HG03060 (cell line): Measurements from ENCODE around the gene OSCP1.

ENCODE experiments used
- ATAC-seq: cut with Tn5 transposase; IDR thresholded peaks from one replicate; pipeline ENCODE4 v1.9.1; 2021; ENCODE audit warnings: low read depth, moderate number of reproducible peaks; ENCODE audit not compliant: unreplicated experiment

The OSCP1 gene

DNA sequence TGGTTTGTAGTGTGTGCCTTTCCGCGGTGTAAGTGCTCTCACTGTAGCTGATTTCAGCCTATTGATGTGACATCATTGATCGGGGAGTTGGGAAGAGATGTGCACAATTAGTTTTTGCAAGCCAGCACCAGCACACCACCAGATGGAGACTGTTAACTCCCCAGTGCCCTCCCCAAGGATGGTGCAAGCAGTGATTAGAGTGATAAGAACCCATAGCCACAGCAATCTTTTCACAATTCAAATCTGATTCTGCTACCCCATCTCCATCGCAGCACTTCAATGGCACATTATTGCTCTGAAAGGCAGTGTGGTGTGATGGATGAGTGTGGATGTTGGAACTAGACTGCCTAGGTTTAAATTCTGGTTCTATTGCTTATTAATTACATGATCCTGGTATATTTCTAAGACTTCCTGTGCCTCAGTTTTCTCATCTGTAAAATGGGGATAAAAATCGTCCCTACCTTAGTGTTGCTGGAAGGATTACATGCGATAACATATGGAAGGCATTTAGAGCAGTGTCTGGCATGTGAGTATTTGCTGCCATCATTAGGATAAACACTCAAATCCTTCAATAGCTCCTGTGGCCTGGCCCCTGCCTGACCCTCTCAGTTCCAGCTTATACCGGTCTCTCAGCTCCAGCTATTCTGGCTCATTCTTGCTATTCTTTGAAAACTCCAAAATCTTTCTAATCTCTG lies 25.8 kb upstream of the OSCP1 start:
- ATAC-seq: no peak

DNA sequence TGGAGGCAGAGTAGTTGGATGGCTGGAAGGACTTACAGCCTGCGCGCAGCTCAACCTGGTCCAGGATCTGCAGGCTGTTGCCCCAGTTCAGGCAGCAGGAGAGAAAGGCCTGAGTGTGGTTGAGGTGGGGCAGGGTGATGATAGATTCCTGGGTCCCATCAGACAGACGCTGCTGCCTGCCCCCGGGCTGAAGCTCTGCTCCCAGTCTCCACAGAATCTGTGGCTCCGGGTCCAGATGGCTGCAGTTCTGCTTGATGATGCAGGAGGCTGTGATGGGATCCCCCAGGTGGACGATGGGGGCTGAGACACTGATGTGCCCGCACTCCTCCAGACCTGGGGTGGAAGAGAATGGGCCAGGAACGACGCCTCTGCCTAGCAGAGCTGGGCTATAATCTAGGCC lies 25.1 kb upstream of the OSCP1 start:
- no peak for ATAC-seq

DNA sequence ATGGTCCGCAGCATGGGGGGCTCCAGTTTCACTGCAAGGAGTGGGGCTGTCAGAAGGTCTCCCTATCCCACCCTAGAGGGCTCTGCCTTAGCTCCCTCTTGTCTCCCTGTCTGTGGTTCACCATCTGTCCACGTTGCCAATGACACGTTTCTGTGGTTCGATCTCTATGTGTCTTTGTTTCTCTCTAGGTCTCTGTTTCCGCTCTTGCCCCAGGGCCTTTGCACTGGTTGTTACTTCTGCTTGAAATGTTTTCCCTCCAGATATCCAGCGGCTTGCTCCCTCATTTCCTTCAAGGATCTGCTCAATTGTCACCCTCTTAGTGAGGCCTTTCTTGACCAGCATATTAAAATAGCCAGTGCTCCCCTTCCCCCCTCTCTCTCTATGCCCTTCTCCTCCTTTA lies 22.4 kb upstream of the OSCP1 start:
- no peak for ATAC-seq

DNA sequence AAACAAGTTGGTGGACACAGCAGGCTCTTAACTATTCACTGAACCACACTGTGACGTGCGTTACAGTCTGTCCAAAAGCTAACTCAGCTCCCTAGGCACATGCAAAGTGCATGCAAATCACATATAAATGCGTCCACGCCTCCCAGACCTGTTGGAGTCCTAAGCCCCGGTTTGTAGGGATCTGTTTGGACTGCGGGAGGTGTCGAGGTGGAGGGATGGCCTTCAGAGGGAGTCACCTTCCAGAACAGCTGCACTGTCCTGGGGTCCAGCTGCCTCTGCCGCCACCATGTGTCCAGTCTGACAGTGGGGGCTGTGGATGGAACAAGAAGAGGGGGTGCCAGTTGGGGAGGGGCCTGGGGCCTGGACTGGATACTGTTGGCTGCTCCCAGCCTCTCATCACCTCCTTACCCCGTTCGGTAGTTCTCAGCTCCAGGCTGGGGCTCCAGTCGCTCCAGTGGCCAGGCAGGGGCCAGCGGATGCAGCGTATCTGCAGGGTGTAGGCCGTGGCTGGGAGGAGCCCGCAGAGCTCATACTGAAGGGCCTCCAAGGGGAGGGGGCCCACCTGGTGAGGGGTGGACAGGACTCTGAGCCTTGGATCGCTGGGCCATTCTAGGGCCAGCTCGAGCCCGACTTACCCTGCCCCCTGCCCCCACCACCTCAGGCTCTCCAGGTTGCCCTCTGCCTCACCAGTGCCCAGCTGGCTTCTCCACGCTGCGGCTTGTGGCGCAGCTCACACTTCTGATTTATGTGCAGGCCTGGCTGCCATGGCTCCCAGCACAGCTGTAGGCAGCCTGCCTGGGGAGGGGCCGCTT lies 21.8 kb upstream of the OSCP1 start:
- no peak for ATAC-seq

DNA sequence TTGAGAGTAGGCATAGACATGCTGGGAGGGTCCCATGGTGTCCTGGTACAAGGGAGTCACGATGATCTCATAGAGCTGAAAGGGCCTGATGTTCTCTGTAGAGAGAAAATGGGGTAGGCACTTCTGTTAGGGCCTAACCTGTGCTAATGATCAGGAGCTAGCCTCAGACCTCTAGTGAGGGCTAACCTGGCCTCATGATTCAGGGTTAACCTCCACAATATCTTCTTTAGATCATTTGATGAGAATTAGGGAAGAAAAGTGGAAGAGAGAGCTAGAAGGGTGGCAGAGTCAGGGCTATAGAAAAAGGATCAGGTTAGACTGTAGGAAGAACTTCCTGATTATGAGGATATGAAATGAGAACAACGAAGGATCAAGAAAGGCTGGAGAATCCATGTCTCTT lies 18.9 kb upstream of the OSCP1 start:
- no peak for ATAC-seq

DNA sequence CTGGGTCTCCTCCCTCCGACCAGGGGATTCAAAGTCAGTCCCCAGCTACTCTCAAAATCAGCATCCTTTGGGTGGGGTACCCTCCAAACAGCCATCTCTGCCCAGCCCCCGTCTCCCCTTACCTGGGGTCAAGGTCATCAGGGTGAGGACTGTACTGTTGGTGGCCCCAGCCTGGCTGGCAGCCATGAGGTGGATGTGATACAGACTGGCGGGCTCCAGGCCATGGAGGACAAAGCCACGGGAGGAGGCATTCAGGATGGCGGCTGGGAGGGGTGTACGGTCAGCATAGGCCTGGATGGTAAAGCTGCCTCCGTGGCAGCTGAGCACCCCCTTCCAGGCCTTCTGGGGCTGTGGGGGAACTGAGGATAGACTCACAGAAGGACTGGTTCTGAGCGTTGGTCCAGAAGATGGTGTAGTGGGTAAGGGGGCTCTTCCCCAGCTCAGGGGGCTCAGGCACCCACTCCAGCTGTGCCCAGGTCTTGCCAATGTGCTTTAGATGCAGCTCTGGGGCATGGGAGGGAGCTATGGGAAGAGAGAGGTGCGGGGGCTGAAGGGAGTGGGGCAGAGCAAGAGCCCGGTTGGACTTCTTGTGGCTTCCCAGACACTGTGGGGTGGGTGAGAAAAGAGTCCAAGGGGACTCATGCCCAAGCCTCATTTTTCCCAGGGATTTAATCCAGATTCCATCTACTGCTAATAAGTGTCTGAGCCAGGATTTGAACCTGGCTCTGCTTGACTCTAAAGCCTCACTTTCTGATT lies 17.6 kb upstream of the OSCP1 start:
- ATAC-seq: no peak

DNA sequence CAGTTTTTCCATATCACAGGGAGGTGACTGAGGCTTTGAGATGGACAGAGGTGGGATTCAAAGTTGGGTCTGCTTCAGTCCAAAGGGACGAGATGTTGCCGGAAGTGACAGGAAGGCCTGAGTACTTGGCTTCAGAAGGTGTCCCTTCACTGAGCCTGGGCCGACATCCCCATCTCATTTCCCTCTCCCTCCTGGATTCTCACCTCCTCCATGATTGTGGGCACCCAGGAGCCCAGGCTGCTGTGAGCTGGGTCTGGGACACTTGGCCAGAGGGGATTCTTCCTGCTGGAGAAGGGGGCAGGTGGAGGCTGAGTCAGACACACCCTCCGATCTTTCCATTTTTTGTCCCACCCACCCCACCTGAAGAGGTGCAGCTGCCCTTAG lies 16.8 kb upstream of the OSCP1 start:
- ATAC-seq: no peak

DNA sequence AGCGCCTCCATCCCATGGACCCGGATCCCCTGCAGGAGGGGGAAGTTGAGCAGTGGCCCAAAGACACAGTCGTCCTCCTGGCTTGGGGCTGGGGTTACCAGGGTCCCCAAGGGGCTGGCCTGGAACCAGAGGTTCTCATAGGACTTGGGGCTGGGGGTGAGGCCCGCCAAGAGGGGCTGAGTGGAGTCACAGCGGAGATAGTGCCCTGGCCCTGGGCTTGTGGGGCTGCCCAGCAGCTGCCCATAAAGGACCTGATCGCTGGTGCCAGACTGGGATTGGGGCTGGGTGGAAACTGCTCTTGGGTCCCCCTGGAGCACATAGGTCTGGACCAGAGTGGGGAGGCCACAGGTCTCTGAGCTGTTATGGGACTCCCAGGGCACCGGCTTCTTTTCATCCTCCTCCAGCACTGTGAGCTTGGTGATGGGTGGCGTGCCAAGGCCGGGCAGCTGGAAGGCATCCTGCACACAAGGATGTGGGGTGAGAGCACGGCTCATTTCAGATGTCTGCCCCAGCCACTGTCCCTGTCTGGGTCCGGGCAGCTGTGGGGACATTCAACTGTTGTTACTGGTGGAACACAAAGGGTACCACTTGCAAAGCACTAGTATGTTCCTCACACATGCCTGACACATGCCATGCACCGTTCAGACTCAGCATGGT lies 16.2 kb upstream of the OSCP1 start:
- ATAC-seq: no peak

DNA sequence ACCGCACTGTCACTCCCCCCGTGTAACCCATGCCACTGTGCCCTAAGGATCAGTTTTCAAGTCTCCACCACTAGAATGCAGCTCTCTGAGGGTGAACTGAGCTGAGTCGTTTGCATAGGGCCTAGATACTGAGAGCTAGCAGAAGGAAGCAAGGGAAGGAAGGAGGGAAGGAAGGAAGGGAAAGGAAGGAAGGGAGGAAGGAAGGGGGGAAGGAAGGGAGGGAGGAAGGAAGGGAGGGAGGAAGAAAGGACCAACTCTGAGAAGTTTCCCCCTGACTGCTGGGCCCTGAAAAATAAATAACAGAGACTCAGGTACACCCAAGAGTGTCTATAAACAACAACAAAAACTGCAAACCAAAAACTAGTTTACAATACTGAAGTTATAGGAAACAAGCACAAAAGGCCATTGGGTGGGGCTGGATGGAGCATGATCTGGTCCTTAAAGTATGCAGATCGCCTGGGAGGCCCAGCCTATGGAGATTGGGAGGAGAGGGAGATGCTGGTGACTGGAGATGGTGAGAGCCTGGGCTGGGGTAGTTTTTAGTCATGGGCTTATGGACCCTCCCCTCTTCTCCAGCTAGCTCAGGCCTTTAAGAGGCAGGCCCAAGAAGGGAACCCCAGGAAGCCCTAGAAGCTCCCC lies 15.6 kb upstream of the OSCP1 start:
- ATAC-seq: no peak

DNA sequence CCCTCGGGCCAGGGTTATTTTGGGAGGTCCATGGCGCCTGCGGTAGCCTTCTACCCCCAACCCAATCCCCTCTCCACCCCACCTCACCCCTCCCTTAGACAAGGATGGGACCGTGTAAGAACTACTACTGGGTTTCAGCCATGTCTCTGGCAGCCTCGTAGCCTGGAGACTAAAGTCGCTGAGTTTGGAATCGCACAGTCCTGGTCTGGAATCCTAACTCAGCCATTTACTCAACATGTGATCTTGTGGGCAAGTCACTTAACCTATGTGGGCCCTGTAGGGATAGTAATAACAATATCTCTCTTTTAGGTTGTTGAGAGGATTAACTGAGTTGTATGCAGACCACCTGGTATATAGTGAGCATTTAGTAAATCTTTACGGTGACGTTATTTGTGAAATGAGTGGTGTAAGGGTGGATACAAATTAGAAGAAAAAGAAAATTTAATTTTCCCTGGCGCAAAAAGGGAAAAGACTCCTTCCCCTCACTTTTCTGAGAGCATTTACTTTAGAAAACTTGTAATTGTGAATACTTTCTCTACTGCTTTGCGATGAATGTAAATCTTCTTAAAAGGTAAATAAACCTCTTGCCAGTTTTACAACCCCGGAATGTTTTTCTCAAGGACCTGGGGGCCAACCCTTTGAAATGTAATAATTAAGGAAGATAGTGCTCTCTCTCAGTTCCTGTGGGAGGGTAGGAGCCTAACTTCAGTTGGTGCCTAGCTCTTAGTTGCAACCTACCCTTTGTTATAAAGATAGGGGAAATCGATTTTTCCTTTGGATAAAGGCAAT lies 14.5 kb upstream of the OSCP1 start:
- no peak for ATAC-seq

DNA sequence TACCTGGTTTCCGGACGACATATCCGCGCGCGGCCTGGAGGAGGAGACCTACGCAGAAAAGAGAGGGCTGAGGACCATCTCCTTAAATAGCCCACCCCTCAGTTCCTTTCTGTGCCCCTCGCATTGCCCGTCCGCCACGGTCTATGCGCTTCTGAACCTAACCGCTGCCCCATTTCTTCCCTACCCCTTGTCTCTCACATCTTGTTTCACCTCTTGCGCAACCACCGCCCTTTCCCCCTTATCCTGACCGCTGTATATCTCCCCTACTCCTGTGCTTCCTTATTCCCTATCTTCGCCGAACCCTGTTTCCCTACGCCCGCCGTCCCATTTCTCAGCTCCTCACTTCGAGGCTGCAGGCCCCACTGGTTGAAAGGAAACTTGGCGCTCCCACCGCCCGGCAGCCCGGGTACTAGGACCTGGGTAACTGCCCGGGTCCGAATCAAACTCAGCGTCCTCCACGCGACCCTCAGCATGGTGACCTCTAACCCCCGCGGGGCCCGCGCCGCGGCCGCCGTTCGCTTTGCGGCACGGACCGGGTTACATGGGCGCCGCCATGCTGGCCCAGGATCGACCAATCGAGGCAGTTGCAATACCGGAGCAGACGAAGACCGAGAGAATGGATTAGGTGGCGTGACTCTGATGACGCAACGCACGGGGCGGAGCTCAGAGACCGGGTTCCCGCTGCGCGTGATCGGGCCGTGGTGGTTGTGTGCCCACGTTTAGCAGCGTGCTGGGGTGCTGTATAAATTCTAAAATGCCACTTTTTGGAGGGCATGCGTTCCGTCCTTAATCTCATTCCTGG lies 13.8 kb upstream of the OSCP1 start, which contains the start of gene MRPS15:
TSS of gene MRPS15 (minus strand) at position 582 of the 802 bp plus-strand sequence. CDS start at position 473, 109 bp downstream.
- peak; percentile 70 for ATAC-seq

DNA sequence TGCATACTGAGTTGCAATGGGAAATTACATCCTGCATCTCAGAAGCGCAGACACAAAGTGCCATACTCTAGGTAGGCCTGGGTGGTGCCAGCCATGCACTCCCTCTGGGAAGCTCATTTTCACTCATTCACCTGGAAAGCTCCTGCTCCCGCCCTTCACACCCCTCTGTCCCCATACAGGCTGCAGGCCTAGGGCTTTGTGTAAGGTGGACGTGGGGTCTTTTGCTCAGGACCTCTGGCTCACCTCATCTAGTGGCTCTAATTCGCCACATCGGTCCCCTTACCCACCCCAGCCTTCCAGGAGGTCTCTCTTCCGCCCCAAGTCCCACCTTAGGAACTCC lies 13.2 kb upstream of the OSCP1 start:
- ATAC-seq: no peak

DNA sequence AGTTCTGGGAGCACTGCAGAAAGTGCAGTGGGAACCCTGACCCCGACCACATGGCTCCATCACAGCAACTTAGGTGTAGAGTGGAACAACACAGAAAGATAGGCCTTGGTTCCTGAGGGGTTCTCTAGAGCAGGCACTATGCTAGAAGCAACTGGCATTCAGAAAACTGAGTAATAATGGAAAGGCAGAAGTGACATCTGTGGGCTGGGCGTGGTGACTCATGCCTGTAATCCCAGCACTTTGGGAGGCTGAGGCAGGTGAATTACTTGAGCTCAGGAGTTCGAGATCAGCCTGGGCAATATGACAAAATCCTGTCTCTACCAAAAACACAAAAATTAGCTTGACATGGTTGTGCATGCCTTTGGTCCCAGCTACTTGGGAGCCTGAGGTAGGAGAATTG lies 8.7 kb upstream of the OSCP1 start:
- no peak for ATAC-seq

DNA sequence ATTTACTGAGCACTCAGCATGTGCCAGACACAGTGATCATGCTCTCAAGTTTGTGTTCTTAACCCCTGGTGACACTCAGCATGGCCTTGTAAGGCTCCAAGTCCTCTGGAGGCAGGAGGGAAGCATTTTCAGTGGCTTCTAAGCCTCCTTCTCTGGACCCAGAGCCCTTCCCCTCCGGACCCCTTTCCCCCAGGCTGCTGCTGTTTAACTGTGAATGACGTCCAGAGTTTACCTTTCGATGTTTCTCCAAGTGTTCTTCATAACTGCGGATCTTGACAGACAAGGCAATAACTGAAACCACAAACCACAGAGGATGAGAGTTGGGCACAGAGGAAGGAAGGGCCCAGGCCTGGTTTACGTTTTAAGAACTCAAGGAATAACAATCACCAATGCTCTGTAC lies 7.4 kb upstream of the OSCP1 start:
- no peak for ATAC-seq

DNA sequence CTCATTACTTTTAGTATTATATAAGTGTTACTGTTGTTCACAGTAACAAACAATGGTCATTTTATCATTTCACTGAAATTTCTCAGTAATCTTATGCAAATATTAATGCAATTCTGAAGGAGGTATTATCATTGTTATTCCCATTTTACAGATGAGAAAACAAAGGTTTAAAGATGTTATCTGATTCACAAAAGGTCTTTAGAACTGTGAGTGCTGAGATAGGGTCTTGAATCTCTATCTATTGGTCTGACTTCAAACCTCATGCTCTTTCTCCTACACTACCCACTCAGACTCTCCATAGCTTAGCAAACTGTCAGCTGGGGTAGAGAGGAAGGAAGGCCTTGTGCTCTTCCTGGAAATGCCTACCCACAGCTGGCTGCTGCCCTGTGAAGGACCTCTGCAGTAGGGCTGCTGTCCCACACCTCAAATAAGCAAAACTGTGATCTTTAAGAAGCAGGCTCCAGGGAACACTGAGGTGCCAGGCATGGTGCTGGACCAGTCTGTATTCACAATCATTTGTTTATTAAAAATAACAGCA lies 6.2 kb upstream of the OSCP1 start:
- ATAC-seq: no peak

DNA sequence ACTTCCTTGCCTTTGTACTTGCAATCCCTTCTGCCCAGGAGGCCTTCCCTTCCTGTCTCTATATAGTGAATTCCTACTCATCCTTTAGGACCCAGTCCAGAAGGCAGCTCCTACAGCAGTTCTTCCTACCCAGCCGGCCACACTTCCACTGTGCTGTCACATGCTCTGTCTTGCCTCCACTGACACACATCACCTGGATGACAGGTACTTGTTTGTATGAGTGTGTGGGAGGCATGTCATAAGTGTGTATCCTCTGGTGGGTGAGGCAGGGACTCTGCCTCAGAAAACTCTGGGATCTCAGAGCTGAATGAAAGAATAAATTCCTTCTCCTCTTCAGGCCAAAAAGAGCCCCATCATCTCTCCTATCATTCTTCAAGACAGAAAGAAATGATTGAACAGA lies 5.1 kb upstream of the OSCP1 start:
- ATAC-seq: no peak

DNA sequence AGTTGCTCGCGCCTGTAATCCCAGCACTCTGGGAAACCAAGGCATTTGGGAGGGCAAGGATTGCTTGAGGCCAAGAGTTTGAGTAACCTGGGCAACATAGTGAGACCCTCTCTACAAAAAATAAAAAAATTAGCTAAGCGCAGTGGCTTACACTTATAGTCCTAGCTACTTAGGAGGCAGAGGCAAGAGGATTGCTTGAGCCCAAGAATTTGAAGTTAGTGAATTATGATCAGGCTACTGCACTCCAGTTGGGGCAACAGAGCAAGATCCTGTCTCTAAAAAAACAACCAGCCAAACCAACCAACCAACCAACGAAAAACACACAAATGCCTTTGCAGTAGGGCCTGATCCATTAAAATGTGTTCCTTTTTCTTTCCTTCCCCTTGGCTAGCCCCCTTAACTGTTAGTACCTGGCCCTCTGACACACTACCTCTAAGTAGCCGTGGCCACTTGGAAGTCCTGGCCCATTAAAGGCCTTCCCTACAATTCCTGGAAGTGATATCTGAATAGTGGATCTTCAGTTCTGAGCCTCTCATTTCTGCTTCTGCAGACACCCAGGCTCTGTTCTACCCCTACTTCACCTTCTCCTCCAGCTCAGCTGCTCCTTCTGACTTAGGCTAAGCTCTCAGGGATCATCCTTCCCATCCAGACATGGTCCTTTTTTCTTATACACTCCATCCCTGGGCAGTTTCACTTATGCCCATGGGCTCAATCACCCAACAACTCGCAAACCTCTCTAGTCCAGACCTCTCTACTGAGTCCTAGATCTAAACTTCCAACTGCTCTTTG lies 3.5 kb upstream of the OSCP1 start:
- ATAC-seq: no peak

DNA sequence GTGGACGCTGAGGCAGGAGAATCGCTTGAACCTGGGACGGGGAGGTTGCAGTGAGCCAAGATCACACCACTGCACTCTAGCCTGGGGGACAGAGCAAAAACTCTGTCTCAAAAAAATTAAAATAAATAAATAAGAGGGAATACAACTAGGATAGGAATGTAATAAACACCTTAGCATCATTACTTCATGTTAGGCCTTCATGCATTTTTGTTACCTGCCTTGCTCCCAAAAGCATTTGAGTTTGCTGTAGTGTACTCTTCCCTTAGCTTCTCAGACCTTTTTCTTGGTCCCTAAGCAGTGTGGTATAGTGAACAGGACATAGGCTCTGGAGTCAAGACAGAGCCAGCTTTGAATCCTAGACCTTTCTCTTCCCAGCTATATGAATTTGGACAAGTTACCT lies 2.8 kb upstream of the OSCP1 start:
- ATAC-seq: no peak
